ENCODE data around the gene HRH3. TPM values are rescaled to one million over a fixed set of nuclear protein-coding genes. Genes with fewer than 3 reads are reported as not detected.

Gene HRH3
- total RNA-seq, 4 donors from 2014 or later: not detected

DNA sequence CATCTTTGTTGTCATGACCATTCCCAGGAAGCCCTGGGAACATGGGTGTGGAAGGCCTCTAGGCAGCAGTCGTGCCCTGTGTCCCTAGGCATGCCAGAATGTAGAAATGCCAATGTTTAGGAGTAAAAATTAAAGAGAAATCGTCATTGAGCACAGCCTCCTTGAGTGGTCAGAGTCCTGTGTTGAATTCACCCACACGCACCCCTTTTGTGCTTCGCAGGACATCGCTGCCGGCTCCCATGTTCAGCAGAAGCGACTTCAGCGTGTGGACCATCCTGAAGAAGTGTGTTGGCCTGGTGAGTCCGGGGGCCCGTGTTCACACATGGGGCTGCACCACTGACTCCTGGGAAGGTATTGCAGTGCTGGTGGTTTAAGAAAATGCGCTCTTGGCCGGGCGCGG, 43.3 kb upstream of the HRH3 start:
- no peak for DNase-seq
- Histone ChIP-seq H3K9me3 (no peaks in the 10 kb centered on the region), H3K27ac (no peak overlapping the region), H3K4me1 (peaks cover 0 to 1% (median 0%) of the 10 kb centered on the region in 4 donors), H3K27me3 (no peaks in the 10 kb centered on the region), H3K4me3 (no peak overlapping the region), H3K36me3 (peaks cover 0 to 39% (median 15%) of the 10 kb centered on the region in 4 donors)
- in situ Hi-C loops (cut with MboI; ENCODE audit: low pct_ligation_motif_present in 1 of 4, low pct_unique_long_range_greater_than_20kb in 1 of 4, low sequenced_read_pairs in 3 of 4): no loop called here
- no peak for TF ChIP-seq POLR2A (IDR thresholded peaks at IDR 0.05)
- no peak for TF ChIP-seq POLR2AphosphoS5 (IDR thresholded peaks at IDR 0.05)
- TF ChIP-seq, protein P1, sequence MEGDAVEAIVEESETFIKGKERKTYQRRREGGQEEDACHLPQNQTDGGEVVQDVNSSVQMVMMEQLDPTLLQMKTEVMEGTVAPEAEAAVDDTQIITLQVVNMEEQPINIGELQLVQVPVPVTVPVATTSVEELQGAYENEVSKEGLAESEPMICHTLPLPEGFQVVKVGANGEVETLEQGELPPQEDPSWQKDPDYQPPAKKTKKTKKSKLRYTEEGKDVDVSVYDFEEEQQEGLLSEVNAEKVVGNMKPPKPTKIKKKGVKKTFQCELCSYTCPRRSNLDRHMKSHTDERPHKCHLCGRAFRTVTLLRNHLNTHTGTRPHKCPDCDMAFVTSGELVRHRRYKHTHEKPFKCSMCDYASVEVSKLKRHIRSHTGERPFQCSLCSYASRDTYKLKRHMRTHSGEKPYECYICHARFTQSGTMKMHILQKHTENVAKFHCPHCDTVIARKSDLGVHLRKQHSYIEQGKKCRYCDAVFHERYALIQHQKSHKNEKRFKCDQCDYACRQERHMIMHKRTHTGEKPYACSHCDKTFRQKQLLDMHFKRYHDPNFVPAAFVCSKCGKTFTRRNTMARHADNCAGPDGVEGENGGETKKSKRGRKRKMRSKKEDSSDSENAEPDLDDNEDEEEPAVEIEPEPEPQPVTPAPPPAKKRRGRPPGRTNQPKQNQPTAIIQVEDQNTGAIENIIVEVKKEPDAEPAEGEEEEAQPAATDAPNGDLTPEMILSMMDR (IDR thresholded peaks at IDR 0.05): no peak
- no peak for TF ChIP-seq EP300 (IDR thresholded peaks at IDR 0.05; ENCODE audit: low read depth)
- WGBS, 2 donors (ENCODE audit: low coverage in 1 of 2): 96 to 100% methylated on average over 4 to 14 of the region's 14 CpGs
- intact Hi-C loops (cut with DNase I; ENCODE audit: low total_unique reads): no loop called here

DNA sequence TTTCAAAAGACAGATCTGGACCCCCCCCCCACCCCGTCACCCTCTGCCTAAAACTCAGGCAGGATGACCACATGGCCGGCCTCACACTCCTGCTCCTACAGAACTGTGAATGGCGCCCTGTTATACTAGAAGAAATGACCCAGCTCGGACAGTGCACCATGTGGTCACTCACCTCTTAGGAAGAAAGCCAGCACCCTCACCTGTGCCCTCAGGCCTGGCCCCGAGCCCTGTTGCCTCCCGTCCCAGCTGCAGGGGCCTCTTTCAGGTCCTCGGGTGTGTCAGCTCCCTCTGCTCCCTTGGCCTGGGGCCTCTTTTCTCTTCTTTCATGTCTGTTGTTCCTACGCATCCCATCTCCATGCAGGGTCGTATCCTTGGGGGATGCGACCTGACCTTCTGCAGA, 42.0 kb upstream of the HRH3 start:
- H3K27ac ChIP-seq: no peak overlapping the region
- no peaks in the 10 kb centered on the region for H3K27me3 ChIP-seq
- no peak for DNase-seq
- H3K9me3 ChIP-seq: no peaks in the 10 kb centered on the region
- WGBS, 2 donors (ENCODE audit: low coverage in 1 of 2): 85 to 97% methylated on average over 5 to 10 of the region's 10 CpGs
- intact Hi-C loops (cut with DNase I; ENCODE audit: low total_unique reads) (no loop called here), in situ Hi-C loops (cut with MboI; ENCODE audit: low pct_ligation_motif_present in 1 of 4, low pct_unique_long_range_greater_than_20kb in 1 of 4, low sequenced_read_pairs in 3 of 4) (no loop called here)
- peaks cover 0 to 4% (median 0%) of the 10 kb centered on the region in 4 donors for H3K4me1 ChIP-seq
- no peak overlapping the region for H3K4me3 ChIP-seq
- H3K36me3 ChIP-seq: peaks cover 0 to 40% (median 16%) of the 10 kb centered on the region in 4 donors
- TF ChIP-seq POLR2AphosphoS5 (IDR thresholded peaks at IDR 0.05): no peak
- TF ChIP-seq, protein P1 (IDR thresholded peaks at IDR 0.05): no peak
- TF ChIP-seq POLR2A (IDR thresholded peaks at IDR 0.05): no peak
- TF ChIP-seq EP300 (IDR thresholded peaks at IDR 0.05; ENCODE audit: low read depth): no peak

- Histone ChIP-seq H3K4me1 (peaks cover 0 to 4% (median 0%) of the 10 kb centered on the region in 4 donors), H3K36me3 (peaks cover 0 to 32% (median 11%) of the 10 kb centered on the region in 4 donors), H3K4me3 (no peak overlapping the region), H3K27ac (no peak overlapping the region), H3K9me3 (no peaks in the 10 kb centered on the region), H3K27me3 (no peaks in the 10 kb centered on the region)
- intact Hi-C loops (cut with DNase I; ENCODE audit: low total_unique reads): no loop called here
- no peak for DNase-seq
- no peak for TF ChIP-seq POLR2A (IDR thresholded peaks at IDR 0.05)
- in situ Hi-C loops (cut with MboI; ENCODE audit: low pct_ligation_motif_present in 1 of 4, low pct_unique_long_range_greater_than_20kb in 1 of 4, low sequenced_read_pairs in 3 of 4): no loop called here
- WGBS, 2 donors (ENCODE audit: low coverage in 1 of 2): 96% methylated on average over 8 of the region's 8 CpGs; no CpG with 5 or more reads in 1 of the 2 donors
Measured at GRCh38 chr20:62259294-62259565, 39.2 kb upstream of the HRH3 start.

- TF ChIP-seq, protein P1 (IDR thresholded peaks at IDR 0.05): no peak
- TF ChIP-seq POLR2A (IDR thresholded peaks at IDR 0.05): no peak
- TF ChIP-seq POLR2AphosphoS5 (IDR thresholded peaks at IDR 0.05): no peak
- TF ChIP-seq EP300 (IDR thresholded peaks at IDR 0.05; ENCODE audit: low read depth): no peak
- Histone ChIP-seq H3K9me3 (no peaks in the 10 kb centered on the region), H3K4me3 (no peak overlapping the region), H3K27me3 (no peaks in the 10 kb centered on the region), H3K36me3 (peaks cover 0 to 30% (median 10%) of the 10 kb centered on the region in 4 donors), H3K4me1 (peaks cover 0 to 4% (median 0%) of the 10 kb centered on the region in 4 donors), H3K27ac (peak overlapping the region in 1 of 4 donors; percentile 21)
- no peak for DNase-seq
- 79 to 83% methylated on average over 9 to 20 of the region's 20 CpGs for WGBS, 2 donors (ENCODE audit: low coverage in 1 of 2)
- in situ Hi-C loops (cut with MboI; ENCODE audit: low pct_ligation_motif_present in 1 of 4, low pct_unique_long_range_greater_than_20kb in 1 of 4, low sequenced_read_pairs in 3 of 4): no loop called here
- intact Hi-C loops (cut with DNase I; ENCODE audit: low total_unique reads): no loop called here
Measured at GRCh38 chr20:62258499-62259293, 38.6 kb upstream of the HRH3 start.

Data from transverse colon (tissue), 4 donors.